SU-DHL-6 (cell line): Measurements from ENCODE around the gene DNMT3A.

Experiments used
- H2AFZ ChIP-seq: fragments of 200-600 bp; sonication (generic); 2 replicates; pipeline ENCODE4 v1.6.1; 2014; ENCODE audit warnings: low read depth, mild to moderate bottlenecking, moderate library complexity, mixed read lengths, antibody characterized with exemption, low read length; ENCODE audit not compliant: severe bottlenecking
- H3F3A ChIP-seq: fragments of 200-600 bp; shearing (Covaris generic); 2 replicates; pipeline ENCODE4 v1.6.0; 2016; ENCODE audit warnings: antibody characterized with exemption, mild to moderate bottlenecking; ENCODE audit not compliant: insufficient read depth
- H3K27ac ChIP-seq: fragments of 200-600 bp; sonication (generic); 2 replicates; pipeline ENCODE4 v1.5.1; 2016; ENCODE audit warnings: low read depth, mild to moderate bottlenecking, low read length, moderate library complexity, mixed read lengths
- H3K27me3 ChIP-seq: fragments of 200-600 bp; sonication (generic), shearing (Covaris generic); 2 replicates; pipeline ENCODE4 v1.6.0; 2014; ENCODE audit warnings: mild to moderate bottlenecking, low read length
- H3K36me3 ChIP-seq: fragments of 200-600 bp; sonication (generic); 2 replicates; pipeline ENCODE4 v1.6.1; 2014; ENCODE audit warnings: mild to moderate bottlenecking, low read length, mixed read lengths
- H3K4me2 ChIP-seq: fragments of 300-600, 200-600 bp; shearing (Covaris generic), sonication (generic); 2 replicates; pipeline ENCODE4 v1.6.0; 2014; ENCODE audit warnings: low read length, low read depth, mild to moderate bottlenecking; ENCODE audit not compliant: poor library complexity, severe bottlenecking
- H3K4me3 ChIP-seq: fragments of 200-600 bp; sonication (generic); 2 replicates; pipeline ENCODE4 v1.5.1; 2014; ENCODE audit warnings: antibody characterized with exemption, low read length, mild to moderate bottlenecking, mixed read lengths; ENCODE audit not compliant: insufficient read depth, poor library complexity, severe bottlenecking
- H3K79me2 ChIP-seq: fragments of 200-600 bp; sonication (generic); 2 replicates; pipeline ENCODE4 v1.6.1; 2014; ENCODE audit warnings: mild to moderate bottlenecking, low read length, moderate library complexity; ENCODE audit not compliant: insufficient read depth
- H3K9ac ChIP-seq: fragments of 200-600 bp; sonication (generic); 2 replicates; pipeline ENCODE4 v1.7.0; 2014; ENCODE audit warnings: mild to moderate bottlenecking, low read length
- H3K9me2 ChIP-seq: fragments of 200-600 bp; sonication (generic); replicated peaks from 2 replicates; pipeline ENCODE4 v1.6.1; 2014; ENCODE audit warnings: low read length; ENCODE audit not compliant: insufficient read depth
- H3K9me3 ChIP-seq: fragments of 200-600 bp; sonication (generic); 2 replicates; pipeline ENCODE4 v1.6.1; 2014; ENCODE audit warnings: low read length, mixed read lengths; ENCODE audit not compliant: insufficient read depth
- H4K20me1 ChIP-seq: fragments of 200-600 bp; sonication (generic); 2 replicates; pipeline ENCODE4 v1.6.1; 2014; ENCODE audit warnings: low read depth, mild to moderate bottlenecking, antibody characterized with exemption, low read length, moderate library complexity, mixed read lengths
- EZH2phosphoT487 ChIP-seq: fragments of 200-600 bp; sonication (generic), shearing (Covaris generic); conservative IDR thresholded peaks from 2 replicates; pipeline ENCODE4 v1.6.1; 2018; ENCODE audit warnings: mild to moderate bottlenecking, antibody characterized with exemption, low read length, moderate library complexity, mixed read lengths
- TF ChIP-seq, protein P1 (sequence below): fragments of 200-600 bp; sonication (generic); IDR thresholded peaks from one replicate; pipeline ENCODE4 v1.5.1; 2017; ENCODE audit warnings: antibody characterized with exemption, mild to moderate bottlenecking, low read length, moderate library complexity; ENCODE audit not compliant: insufficient read depth, poor library complexity, severe bottlenecking

The DNMT3A gene

DNA sequence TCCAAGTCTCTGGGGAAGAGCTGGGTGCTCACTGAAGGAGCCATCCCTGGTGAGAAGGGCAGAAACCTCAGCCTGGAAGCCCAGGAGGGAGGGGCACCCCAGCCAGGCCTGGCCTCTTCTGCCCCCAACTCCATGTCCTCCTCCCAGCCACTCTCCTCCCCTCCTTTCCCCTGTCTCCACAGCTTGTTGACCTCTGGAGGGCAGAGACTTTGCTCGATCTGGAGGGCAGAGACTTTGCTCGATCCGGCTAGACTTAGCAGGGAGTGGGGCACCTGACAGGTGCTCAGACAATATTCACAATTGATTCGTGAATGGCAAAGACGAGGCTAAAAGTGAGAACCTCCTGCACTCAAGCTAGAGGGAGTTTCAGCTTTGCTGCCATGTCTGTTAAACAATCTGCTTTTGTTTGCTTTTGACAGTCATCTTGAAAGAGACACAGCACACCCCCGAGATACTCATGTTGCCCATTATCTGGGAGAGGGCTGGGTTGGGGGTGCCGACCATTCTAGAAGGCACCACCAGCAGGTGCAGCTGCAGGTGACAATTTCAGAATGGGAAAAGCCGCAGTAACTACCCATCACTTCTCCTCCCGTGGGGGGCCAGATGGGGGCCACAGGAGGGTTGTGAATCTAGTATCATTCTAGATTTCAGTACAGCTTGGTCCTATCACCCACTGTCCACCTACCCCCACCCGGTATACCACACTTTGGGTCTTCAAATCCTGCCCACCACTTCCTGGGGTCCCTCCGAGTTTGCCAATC, 54.8 kb downstream of the DNMT3A start:
- no peak overlapping the region for H3K4me3 ChIP-seq
- no peak overlapping the region for H3K9ac ChIP-seq
- no peak overlapping the region for H3K27ac ChIP-seq
- no peaks in the 10 kb centered on the region for H4K20me1 ChIP-seq
- no peak overlapping the region for H2AFZ ChIP-seq
- no peaks in the 10 kb centered on the region for H3F3A ChIP-seq
- no peaks in the 10 kb centered on the region for H3K79me2 ChIP-seq
- no peak overlapping the region for H3K4me2 ChIP-seq
- no peaks in the 10 kb centered on the region for H3K36me3 ChIP-seq
- H3K9me3 ChIP-seq, result no peaks in the 10 kb centered on the region
- H3K27me3 ChIP-seq, result no peaks in the 10 kb centered on the region
- TF ChIP-seq, protein P1, sequence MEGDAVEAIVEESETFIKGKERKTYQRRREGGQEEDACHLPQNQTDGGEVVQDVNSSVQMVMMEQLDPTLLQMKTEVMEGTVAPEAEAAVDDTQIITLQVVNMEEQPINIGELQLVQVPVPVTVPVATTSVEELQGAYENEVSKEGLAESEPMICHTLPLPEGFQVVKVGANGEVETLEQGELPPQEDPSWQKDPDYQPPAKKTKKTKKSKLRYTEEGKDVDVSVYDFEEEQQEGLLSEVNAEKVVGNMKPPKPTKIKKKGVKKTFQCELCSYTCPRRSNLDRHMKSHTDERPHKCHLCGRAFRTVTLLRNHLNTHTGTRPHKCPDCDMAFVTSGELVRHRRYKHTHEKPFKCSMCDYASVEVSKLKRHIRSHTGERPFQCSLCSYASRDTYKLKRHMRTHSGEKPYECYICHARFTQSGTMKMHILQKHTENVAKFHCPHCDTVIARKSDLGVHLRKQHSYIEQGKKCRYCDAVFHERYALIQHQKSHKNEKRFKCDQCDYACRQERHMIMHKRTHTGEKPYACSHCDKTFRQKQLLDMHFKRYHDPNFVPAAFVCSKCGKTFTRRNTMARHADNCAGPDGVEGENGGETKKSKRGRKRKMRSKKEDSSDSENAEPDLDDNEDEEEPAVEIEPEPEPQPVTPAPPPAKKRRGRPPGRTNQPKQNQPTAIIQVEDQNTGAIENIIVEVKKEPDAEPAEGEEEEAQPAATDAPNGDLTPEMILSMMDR, result no peak
- TF ChIP-seq EZH2phosphoT487, result no peak
- H3K9me2 ChIP-seq, result no peaks in the 10 kb centered on the region

DNA sequence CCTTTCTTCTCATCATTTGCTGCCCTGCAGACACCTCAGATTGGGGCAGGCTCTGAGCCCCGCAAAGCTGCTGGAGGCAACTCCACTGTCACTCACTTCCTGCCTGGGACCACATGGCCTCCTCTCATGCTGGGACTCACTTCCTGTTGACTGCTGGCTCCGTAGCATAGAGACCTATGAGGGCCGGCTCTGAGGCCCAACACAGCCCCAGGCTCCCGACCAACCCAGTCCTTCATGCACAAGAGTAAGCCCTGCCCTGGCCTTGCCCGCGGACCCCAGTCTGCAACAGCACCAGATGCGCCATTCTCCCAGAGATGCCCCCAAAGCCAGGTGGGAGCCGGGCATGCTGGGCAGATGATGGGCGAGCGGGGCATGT, 55.7 kb downstream of the DNMT3A start:
- H3K9ac ChIP-seq, result no peak overlapping the region
- H3F3A ChIP-seq, result no peaks in the 10 kb centered on the region
- H3K4me2 ChIP-seq, result no peak overlapping the region
- no peak overlapping the region for H3K4me3 ChIP-seq
- no peaks in the 10 kb centered on the region for H3K36me3 ChIP-seq
- H3K27ac ChIP-seq, result no peak overlapping the region
- H3K27me3 ChIP-seq, result no peaks in the 10 kb centered on the region
- H3K9me2 ChIP-seq, result no peaks in the 10 kb centered on the region
- H4K20me1 ChIP-seq, result no peaks in the 10 kb centered on the region
- no peaks in the 10 kb centered on the region for H3K79me2 ChIP-seq
- no peaks in the 10 kb centered on the region for H3K9me3 ChIP-seq
- no peak overlapping the region for H2AFZ ChIP-seq
- no peak for TF ChIP-seq EZH2phosphoT487
- TF ChIP-seq, protein P1, result no peak

DNA sequence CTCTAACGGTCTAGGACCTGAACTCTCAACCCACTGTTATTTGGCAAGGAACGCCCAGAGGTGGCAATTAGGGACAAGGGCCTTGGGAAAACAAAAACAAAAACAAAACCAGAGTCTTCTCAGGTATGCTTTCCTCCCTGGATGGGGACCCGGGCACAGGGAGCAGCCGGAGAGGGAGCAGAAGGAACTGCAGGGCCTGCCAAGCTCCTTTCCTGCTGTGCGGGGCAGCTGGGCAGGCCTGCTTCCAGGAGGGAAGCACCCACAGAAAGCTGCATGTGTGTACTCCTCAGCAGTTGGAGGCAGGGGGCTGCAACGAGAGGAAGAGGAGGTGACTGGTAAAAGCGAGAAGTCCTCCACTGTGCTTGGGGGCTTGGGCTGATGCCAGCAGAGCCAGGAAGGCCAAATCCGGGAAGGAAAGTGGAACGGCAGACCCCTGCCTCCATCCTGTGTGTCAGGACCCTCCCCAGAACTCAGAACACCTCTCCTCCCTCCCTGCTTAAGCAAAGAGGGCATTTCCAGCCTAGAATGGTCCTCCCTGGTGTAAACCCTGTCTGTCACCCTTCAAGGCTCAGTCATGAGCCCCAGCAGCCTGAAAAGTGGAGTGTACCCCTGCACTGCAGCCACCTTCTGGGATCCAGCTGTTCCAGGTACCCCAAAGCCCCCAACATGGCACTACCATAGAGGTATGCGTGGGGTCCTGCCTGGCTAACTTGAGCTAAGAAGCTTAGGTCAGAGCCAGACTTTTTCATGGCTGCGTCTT, 56.3 kb downstream of the DNMT3A start:
- Histone ChIP-seq H2AFZ (no peak overlapping the region), H3K9ac (no peak overlapping the region), H3K36me3 (no peaks in the 10 kb centered on the region), H3K9me3 (no peaks in the 10 kb centered on the region), H3K79me2 (no peaks in the 10 kb centered on the region), H3K27ac (no peak overlapping the region), H3F3A (no peaks in the 10 kb centered on the region), H3K27me3 (no peaks in the 10 kb centered on the region), H4K20me1 (no peaks in the 10 kb centered on the region), H3K4me3 (no peak overlapping the region), H3K9me2 (no peaks in the 10 kb centered on the region), H3K4me2 (no peak overlapping the region)
- no peak for TF ChIP-seq EZH2phosphoT487
- TF ChIP-seq, protein P1, result no peak
